Eye (tissue), 1 donor: ENCODE measurements around the gene PRMT2.

Source experiments
- DNase-seq: peaks from one replicate; pipeline ENCODE4 v3.0.0-alpha.2; 2015

Gene PRMT2

DNA sequence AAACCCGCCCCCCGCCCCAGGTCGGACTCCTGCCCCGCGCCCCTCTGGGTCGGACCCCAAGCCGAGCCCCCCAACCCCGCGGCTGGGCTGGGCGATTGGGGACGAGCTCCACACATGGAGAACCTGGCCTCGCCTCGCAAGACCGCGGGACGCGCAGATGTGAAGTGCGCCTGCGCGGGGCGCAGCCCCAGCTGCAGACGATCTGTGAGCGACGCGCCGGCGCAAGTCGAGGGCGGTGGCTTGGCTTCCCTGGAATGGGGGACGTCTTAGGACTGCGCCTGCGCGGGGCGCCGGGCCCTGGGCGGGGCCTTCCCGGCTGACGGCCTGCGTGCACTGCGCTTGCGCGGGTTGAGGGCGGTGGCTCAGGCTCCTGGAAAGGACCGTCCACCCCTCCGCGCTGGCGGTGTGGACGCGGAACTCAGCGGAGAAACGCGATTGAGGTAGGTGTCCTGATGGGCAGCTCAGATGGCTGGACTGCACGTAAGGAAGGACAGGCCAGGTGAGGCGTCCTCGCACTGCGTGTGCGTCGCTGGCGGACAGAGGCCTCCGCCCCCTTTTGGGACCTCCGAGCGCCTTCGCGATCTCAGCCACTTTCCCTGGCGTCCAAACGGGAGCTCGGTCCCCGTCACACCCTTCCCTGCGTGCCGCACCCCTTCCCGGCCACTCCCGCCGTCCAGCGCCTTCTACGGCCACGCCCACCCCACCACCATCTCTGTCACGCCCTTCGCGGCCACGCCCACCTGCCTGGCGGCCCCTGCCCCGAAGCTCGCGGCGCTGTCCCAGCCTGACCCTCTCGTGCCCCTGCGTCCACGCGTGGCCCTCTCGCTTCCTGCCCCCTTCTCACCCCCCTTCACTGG, at the start of gene PRMT2:
Gene PRMT2 (plus strand): TSS at position 351 of the 857 bp plus-strand sequence. CDS start 1,278 bp downstream, outside the sequence.
- DNase-seq, result peak; percentile 99

DNA sequence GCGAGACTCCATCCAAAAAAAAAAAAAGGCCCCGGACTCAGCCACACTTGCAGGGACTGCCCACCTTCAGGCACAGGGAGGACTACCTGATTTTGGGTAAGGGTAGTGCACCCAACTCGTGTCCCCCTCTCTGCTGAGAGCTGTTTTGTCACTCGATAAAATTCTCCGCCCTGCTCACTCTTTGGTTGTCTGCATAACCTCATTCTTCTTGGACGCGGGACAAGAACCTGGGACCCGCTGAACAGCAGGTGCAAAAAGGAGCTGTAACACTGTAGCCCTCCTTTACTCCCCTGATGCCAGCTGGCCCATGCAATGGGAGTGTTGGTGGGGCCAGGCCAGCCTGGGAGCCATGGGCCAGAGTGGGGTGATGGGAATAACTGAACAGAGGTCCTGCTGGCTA, 41.2 kb upstream of the PRMT2 start:
- DNase-seq, result no peak

DNA sequence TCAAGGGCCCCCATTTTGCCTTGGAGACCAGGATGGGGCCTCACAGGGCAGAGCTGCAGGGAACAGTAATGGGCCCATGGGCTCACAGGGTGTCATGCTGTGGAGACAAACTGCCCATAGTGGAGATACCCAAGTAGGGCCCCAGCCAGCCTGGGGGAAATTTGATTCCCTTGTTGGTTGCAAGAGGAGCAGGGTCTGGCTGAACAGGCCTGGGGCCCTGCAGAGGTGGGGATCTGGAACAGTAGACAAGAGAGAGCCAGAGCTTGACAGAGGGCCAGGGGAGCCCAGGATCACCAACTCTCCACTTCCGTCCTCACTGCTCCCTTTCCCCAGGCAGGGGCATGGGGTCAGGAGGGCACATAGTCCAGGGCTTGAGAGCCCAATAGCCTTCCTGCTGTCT, 39.3 kb upstream of the PRMT2 start:
- DNase-seq, result no peak

DNA sequence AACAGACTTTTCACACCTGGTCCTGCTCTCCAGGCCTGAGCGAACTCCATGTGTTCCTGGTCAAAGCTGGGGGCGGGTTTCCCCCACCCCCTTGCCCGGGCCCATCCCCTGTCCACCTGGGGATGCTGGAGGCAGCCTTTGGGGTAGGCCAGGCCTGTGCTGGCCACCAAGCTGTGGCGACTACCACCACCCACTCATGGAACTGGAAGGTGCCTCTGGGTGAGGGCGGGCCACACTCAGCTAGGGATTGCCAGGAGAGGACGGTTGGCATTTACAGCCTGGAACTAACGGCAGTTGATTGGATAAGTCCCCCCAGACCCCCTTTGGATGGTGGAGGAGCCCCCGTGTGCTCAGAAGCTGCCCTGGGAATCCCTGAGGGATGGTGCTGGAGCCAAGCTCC, 38.4 kb upstream of the PRMT2 start:
- DNase-seq, result no peak

DNA sequence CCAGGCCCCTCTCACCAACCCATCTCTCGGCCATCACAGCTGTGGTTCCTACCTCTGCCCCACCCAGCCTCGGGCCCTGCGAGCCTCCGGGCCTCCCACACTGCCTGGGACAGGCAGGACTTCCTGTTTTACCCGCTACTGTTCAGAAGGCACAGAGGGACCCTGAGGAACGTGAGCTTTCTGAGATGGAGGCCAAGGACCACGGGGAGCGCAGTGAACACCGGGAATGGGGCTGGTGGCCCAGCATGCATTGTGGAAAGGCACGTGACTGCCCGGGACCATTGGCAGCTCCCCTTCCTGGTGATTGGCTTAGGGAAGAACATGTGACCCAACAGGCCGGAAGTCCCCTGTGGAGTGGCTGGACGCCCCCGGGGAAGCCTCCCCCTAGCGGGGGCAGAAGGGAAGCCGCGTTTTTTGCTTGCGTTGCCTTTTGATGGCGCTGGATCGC, 37.6 kb upstream of the PRMT2 start:
- DNase-seq, result no peak

DNA sequence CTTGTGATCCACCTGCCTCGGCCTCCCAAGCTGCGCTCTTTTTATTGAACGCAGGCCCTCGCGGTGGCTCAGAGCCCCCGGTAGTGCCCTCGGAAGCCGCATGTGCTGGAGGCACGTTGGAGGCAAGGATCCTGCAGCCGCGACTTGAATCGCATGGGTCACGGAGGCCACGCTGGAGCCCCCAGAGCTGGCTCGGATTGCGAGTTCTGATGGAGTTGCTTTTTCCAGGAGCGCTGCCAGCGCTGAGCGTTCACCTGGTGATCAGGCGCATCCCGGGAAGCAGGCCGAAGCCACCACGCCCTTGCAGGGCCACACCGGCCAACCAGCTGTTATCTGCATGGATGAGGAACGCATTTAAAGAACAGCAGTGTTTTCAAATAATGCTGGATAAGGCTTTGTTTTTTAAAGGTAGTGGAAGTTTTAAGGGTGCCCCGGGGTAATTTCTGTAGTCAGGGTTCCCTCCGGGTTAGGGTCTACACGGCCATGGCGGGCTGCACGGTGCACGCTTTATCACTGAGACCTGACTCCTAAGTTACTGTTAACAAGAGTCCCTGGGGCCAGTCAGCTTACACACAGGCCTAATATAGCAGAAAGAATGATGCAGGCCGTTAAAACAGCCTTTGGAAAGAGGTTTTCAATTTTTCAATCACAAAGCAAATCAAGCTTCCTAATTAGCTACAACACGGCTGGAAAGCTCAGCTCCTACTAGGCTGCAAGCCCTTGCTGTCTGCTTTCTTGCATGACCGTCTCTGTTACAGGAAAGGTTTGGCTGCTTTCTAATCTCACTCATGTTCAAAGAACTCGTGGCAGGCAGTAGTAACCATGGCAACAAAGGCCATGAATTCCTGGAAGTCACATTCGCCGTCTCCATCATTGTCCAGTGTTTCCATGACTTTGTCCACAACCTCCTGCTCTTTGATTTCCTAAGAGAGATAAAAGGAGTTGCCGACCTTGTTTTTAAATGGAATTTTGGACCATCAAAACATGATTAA, 36.6 kb upstream of the PRMT2 start:
- DNase-seq, result peak; percentile 85

DNA sequence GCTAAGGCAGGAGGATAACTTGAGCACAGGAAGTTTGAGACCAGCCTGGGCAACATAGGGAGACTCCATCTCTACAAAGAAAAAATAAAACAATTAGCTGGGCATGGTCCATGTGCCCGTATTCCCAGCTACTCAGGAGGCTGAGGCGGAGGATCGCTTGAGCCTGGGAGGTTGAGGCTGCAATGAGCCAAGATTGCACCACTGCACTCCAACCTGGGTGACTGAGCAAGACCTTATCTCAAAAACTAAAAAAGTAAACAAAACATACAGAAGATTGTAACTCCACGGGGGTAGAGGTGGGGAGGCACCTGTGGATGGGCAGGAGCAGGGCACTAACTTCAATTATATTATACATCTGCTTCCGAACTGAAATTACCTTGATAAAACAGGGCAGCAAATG, 35.2 kb upstream of the PRMT2 start:
- DNase-seq, result no peak

DNA sequence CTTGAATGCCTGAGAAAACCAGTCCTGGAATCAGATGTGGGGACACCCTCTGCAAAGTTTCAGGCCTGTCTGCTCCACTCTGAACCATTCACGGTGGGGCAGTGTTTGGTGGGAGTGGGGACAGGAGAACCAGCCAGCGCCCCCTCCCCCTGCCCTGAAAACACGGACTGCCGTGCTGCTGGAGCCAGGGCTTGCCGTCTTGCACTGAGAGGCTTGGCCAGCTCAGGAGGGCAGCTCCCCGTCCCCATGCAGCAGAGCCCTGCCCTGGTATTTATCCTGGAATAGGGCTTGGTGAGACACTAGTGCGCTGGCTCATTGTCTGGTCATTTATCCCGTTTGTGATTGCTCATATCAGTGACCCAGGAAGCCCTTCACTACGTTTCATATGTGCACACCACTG, 34.5 kb upstream of the PRMT2 start:
- DNase-seq, result no peak

DNA sequence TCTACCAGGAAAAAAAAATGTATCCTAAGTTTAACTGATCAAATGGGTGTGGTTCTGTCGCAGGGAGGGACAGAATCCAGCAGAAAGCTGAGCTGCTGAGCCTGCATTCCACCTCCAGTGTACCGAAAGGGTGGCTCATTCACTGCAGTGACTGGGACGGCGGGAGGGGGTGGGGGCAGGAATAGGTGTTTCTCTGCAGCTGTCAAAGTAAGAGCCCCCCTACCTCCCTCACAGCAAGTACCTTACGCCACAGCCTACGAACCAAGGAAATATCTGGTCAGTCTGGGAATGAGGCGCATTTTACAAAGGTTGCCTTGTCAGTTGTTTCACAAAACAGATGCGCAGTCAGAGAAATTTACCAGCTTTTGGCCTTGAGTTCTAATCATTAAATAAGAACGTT, 32.2 kb upstream of the PRMT2 start:
- no peak for DNase-seq

DNA sequence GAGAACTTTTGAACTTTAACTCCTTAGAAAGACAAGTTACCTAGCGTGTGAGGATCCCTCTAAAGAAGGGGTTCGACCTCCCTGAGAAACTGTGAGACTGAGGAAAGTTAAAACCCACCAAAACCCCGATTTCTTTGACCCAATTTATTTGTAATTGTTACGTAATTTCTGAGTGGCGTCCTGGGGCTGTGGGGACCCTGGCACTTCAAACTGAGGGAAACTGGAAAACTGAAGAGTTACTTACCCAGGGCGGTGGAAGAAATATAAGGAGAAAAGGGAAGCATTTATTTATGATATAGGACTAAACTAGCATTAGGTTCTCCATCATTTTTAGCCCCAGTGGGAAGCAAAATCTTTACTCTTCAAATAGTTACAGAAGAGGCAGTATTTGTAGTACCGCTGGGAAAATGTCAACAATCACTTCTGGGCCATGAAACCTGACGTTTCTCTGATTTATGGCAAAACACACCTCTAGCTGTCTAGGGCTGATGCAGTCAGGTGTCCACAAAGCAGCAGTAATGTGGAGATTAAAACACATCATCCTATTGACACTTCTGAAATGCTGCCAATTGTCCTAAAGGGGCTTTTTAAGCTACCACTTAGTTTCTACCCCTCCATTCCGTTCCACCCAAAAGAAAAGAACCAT, 31.0 kb upstream of the PRMT2 start:
- peak; percentile 29 for DNase-seq

DNA sequence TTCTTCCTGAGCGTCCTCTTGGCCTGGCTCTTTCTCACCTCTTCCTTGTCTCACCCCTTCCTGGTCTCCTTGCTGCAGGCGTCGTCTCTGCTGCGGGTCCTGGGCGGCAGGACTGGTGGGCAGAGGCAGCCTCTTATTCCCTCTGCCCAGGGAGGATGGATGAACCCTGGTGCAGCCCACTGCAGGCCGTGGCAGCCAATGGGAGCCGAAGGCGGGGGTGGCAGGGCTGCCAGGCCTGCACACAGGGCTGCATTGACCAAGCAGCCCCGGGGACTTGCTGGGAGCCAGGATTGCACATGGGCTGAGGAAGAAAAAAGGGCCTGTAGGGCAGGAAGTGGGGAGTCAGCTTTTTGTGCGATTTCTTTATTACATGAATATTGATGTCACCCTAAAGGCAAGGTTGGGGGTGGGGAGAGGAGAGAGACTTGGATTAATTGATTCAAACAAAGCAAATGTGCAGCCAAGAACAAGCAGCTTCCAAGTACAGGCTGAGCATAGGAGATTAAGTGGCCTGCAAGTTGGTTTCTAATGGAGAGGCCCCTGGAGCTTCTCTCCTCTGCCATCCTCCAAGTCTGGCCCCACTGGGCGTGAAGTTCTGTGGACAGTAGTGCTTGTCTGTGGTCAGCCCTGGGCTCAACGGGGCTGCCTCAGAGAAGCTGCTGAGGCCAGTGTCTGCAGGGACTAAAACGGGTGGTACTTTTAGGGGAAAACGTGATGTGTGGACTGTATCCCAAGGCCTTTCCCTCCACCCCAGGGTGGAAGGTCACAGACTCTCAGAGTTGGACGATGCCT, 30.3 kb upstream of the PRMT2 start, which contains the start of gene S100B:
Gene S100B (minus strand): TSS at position 108 of the 792 bp plus-strand sequence. CDS start 2,667 bp downstream, outside the sequence.
- peak; percentile 51 for DNase-seq

DNA sequence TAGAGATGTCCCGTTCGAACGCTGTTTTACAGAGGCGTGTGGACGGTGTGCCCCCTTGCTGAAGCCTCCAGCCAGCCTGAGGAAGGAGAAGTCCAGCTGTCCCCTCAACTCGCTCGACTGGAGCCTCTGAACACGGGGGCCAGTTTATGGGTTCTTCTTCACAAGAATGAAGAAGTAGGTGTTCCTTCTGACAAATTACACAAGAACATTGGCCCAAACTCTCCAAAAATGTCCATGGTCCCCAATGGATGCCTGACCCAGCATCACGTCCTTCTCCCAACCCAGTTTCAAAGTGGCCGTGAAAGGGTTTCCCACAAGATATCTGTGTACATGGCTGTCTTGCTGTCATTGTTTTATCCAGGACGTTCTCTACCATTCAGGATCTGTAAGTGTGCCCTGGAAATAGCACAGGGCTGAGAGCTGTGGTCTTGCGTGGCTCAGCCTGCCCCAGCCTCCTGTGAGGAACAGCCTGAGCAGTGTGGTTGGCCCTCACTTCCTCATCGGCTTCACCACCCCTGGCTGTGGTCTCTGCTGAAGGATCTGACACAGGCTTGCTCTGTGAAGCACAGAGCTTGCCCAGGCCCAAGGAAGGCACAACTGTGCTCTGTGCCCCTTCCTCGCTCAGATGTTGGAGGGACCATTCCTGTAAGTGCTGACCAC, 29.6 kb upstream of the PRMT2 start:
- DNase-seq, result no peak

DNA sequence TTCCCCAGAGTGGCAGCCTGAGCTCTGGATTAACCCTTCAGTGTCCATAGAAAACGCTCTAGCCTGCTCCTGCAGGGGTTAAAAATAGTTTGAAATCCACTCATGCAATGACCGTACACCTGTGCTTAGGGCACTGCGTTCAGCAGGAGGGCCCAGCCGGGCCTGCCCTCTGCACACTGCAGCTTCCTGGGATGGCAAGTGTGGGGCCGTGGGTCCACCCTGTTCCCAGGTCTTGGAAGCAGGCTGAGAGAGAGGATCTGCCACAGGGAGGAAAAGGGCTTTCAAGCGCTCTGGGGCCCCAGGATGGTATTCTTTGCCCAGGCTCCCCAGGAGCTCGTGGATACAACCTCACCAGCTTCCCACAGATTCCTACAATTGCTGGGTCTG, 29.1 kb upstream of the PRMT2 start:
- DNase-seq, result no peak

DNA sequence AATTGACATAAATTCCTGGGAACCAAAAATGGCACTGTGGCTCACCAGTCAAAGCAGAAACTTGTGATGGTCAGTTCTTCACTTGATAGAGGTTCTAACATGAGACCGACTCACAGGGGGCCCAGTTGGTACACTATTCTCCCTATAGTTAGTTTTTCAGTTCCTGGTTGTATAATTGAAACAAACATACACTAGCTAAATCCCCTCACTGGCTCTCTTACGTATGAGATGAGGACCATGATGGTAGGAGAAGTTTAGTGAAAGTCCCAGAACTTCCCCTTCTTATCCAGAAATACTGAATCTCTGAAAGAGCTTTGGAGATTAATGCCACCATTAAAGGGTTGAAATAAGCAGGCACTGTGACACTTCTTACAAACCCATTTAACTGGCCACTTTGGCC, 27.8 kb upstream of the PRMT2 start:
- DNase-seq, result no peak

DNA sequence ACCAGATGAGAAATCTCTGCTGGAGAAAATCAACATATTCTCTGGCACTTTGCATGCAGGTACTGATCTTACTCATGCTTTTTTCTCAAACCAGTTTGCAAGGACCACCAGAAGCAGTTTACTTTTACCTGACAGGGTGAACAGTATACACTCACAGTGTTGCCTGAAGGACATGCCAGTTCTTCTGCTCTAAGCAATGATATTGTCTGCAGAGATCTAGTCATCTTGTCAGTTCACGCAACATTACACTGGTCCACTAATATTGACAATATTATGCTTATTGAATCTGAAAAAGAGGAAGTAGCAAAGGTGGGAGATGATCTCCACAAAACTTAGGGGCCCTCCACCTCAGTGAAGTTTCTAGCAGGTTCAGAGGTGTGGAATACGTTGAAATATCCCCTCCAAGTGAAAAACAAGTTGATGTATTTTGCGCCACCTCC, 26.8 kb upstream of the PRMT2 start:
- no peak for DNase-seq

DNA sequence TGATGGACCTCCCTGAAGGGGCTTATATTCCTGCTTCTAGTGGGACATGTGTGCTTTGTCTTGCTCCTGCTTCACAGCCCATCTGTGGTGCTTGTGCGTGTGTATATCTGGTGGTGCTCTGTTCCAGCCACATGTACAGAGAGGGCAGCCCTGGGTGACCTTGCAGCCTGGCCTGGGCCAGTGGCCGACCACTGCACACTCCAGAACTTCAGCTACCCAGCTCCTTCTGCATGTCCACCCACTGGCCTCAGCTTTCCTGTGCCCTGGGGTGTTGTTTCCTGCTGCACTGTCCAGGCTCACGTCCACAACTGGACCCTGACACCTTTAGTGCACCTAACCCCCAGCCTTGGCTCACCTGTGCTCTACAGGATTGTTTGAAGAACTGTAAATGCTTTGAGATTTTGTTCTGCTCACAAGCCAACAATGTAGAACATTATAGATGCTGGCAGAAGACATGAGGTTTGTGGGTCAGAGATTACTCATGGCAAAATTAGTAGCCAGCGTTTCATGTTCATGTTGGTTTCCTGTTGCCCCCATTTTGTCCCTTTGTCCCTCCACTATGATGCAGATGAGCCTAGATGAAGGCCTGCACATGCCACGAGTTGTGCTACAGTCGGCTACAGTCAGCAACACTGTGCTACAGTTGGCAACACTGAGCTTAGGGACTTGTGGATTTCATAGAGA, 25.3 kb upstream of the PRMT2 start:
- DNase-seq, result no peak

DNA sequence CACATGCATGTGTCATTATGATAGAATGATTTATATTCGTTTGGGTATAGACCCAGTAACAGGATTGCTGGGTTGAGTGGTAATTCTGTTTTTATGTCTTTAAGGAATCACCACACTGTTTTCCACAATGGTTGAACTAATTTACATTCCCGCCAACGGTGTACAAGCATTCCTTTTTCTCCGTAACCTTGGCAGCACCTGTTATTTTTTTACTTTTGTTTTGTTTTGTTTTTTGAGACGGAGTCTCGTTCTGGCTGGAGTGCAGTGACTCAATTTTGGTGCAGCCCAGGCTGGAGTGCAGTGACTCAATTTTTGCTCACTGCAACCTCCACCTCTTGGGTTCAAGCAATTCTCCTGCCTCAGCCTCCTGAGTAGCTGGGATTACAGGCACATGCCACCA, 22.1 kb upstream of the PRMT2 start:
- no peak for DNase-seq

DNA sequence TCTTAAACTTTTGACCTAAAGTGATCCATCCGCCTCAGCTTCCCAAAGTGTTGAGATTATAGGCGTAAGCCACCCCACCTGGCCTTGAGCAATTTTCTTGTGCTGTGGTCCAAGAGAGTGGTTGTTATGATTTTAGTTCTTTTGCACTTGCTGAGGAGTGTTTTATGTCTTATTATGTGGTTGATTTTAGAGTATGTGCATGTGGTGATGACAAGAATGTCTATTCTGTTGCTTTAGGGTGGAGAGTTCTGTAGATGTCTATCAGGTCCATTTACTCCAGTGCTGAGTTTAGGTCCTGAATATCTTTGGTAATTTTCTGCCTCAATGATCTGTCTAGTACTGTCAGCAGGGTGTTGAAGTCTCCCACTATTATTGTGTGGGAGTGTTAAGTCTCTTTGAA, 19.4 kb upstream of the PRMT2 start:
- DNase-seq, result no peak

DNA sequence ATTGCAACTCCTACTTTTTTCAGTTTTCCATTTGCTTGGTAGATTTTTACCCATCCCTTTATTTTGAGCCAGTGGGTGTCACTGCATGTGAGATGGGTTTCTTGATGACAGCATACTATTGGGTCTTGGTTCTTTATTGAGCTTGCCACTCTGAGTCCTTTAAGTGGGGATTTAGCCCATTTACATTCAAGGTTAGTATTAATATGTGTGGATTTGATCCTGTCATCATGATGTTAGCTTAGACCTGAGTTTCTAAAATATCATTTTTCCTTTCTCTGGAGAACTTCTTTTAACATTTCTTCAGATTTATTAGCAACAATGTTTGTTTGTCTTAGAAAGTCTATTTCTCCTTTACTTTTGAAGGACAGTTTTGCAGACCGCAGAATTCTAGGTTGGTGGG, 18.8 kb upstream of the PRMT2 start:
- DNase-seq, result no peak

DNA sequence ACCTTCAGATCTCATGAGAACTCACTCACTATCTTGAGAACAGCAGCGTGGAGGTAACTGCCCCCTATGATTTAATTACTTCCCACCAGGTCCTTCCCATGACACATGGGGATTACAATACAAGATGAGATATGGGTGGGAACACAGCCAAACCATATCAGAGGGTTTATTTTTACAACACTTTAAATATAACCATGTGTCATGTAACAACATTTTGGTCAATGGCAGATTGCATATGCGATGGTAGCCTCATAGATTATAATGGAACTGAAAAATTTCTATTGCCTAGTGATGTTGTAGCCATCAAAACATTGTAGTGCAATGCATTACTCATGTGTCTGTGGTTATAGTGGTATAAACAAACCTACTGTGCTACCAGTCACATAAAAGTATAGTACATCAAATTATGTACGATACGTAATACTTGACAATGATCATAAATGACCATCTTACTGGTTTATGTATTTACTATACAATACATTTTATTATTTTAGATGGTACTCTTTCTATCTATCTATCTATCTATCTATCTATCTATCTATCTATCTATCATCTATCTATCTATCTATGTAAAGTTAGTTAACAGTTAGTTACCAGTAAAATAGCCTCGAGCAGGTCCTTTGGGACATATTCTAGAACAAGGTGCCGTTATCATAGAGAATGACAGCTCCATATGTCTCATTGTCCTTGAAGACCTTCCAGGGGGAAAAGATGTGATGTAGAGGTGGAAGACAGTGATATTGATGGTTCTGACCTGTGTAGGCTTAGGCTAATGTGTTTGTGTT, 18.0 kb upstream of the PRMT2 start:
- DNase-seq, result no peak
